ENCODE results near the gene ATG9B. TPM values are rescaled to one million over a fixed set of nuclear protein-coding genes. Genes with fewer than 3 reads are reported as not detected.

ATG9B gene
- total and polyA plus RNA-seq, 9 of the 15 experiments (the other 6 are each of a cell fraction or from before 2014, with no cell fraction given): 0.29 to 8.0 (median 2.1) TPM

DNA sequence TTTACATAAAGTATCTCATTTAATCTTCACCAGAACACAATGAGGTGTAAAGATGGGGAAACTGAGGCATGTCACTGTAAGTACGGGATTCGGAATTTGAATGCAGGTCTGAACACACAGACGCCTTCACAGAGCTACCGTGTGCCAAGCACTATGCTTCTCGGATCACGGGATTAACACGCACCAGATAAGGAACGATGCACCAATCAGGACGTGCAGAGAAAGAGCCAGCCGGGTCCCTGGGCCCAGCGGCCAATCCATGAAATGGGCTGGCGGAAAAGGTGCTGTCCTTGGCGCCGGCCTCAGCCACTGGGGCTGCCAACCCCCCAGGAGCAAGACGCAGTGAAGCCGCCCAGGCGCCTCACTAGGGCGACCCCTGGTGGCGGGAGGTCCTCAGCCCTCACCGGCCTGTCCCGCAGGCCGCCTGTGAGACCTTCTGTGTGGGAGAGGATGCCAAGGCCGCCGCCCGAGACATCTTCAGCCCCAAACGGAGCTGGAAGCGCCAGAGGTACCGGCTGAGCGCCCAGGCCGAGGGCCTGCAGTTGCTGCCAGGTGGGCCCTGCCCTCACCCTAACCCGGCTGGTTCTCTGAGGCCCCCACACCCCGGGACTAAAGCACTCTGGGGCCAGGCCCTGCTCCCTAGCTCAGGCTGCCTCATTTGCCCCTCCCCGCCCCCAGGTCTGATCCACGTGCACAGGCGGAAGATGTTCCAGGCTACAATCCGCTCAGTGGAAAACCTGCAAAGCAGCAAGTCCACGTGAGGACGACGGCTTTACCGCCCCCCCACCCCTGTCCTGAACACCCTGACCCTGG is 15.6 kb downstream of the ATG9B start (continued):
- TF ChIP-seq, protein P1, sequence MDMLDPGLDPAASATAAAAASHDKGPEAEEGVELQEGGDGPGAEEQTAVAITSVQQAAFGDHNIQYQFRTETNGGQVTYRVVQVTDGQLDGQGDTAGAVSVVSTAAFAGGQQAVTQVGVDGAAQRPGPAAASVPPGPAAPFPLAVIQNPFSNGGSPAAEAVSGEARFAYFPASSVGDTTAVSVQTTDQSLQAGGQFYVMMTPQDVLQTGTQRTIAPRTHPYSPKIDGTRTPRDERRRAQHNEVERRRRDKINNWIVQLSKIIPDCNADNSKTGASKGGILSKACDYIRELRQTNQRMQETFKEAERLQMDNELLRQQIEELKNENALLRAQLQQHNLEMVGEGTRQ (CRISPR knock-in tag; IDR thresholded peaks at IDR 0.05): peak; percentile 59; the same call in 1 of the 2 replicates
- TF ChIP-seq SUPT5H (IDR thresholded peaks at IDR 0.05): peak; percentile 82
- TF ChIP-seq, protein P2, sequence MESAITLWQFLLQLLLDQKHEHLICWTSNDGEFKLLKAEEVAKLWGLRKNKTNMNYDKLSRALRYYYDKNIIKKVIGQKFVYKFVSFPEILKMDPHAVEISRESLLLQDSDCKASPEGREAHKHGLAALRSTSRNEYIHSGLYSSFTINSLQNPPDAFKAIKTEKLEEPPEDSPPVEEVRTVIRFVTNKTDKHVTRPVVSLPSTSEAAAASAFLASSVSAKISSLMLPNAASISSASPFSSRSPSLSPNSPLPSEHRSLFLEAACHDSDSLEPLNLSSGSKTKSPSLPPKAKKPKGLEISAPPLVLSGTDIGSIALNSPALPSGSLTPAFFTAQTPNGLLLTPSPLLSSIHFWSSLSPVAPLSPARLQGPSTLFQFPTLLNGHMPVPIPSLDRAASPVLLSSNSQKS (CRISPR knock-in tag; IDR thresholded peaks at IDR 0.05): no peak
- TF ChIP-seq ZNF445 (CRISPR knock-in tag; IDR thresholded peaks at IDR 0.05; ENCODE audit: low read depth): no peak
- no peak for TF ChIP-seq NCOA6 (IDR thresholded peaks at IDR 0.05)
- TF ChIP-seq, protein P3, sequence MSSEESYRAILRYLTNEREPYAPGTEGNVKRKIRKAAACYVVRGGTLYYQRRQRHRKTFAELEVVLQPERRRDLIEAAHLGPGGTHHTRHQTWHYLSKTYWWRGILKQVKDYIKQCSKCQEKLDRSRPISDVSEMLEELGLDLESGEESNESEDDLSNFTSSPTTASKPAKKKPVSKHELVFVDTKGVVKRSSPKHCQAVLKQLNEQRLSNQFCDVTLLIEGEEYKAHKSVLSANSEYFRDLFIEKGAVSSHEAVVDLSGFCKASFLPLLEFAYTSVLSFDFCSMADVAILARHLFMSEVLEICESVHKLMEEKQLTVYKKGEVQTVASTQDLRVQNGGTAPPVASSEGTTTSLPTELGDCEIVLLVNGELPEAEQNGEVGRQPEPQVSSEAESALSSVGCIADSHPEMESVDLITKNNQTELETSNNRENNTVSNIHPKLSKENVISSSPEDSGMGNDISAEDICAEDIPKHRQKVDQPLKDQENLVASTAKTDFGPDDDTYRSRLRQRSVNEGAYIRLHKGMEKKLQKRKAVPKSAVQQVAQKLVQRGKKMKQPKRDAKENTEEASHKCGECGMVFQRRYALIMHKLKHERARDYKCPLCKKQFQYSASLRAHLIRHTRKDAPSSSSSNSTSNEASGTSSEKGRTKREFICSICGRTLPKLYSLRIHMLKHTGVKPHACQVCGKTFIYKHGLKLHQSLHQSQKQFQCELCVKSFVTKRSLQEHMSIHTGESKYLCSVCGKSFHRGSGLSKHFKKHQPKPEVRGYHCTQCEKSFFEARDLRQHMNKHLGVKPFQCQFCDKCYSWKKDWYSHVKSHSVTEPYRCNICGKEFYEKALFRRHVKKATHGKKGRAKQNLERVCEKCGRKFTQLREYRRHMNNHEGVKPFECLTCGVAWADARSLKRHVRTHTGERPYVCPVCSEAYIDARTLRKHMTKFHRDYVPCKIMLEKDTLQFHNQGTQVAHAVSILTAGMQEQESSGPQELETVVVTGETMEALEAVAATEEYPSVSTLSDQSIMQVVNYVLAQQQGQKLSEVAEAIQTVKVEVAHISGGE (CRISPR knock-in tag; IDR thresholded peaks at IDR 0.05): peak in 1 of 3 experiments; percentile 82; a peak in 2 of 6 replicates
- TF ChIP-seq, protein P4, sequence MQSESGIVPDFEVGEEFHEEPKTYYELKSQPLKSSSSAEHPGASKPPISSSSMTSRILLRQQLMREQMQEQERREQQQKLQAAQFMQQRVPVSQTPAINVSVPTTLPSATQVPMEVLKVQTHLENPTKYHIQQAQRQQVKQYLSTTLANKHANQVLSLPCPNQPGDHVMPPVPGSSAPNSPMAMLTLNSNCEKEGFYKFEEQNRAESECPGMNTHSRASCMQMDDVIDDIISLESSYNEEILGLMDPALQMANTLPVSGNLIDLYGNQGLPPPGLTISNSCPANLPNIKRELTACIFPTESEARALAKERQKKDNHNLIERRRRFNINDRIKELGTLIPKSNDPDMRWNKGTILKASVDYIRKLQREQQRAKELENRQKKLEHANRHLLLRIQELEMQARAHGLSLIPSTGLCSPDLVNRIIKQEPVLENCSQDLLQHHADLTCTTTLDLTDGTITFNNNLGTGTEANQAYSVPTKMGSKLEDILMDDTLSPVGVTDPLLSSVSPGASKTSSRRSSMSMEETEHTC (IDR thresholded peaks at IDR 0.05): peak; percentile 84; the same call in 1 of the 2 replicates
- TF ChIP-seq, protein P5, sequence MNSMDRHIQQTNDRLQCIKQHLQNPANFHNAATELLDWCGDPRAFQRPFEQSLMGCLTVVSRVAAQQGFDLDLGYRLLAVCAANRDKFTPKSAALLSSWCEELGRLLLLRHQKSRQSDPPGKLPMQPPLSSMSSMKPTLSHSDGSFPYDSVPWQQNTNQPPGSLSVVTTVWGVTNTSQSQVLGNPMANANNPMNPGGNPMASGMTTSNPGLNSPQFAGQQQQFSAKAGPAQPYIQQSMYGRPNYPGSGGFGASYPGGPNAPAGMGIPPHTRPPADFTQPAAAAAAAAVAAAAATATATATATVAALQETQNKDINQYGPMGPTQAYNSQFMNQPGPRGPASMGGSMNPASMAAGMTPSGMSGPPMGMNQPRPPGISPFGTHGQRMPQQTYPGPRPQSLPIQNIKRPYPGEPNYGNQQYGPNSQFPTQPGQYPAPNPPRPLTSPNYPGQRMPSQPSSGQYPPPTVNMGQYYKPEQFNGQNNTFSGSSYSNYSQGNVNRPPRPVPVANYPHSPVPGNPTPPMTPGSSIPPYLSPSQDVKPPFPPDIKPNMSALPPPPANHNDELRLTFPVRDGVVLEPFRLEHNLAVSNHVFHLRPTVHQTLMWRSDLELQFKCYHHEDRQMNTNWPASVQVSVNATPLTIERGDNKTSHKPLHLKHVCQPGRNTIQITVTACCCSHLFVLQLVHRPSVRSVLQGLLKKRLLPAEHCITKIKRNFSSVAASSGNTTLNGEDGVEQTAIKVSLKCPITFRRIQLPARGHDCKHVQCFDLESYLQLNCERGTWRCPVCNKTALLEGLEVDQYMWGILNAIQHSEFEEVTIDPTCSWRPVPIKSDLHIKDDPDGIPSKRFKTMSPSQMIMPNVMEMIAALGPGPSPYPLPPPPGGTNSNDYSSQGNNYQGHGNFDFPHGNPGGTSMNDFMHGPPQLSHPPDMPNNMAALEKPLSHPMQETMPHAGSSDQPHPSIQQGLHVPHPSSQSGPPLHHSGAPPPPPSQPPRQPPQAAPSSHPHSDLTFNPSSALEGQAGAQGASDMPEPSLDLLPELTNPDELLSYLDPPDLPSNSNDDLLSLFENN (IDR thresholded peaks at IDR 0.05; ENCODE audit: low read depth in 2 of 2, low read length in 2 of 2): no peak; a peak in 1 of 4 replicates
- TF ChIP-seq, protein P6, sequence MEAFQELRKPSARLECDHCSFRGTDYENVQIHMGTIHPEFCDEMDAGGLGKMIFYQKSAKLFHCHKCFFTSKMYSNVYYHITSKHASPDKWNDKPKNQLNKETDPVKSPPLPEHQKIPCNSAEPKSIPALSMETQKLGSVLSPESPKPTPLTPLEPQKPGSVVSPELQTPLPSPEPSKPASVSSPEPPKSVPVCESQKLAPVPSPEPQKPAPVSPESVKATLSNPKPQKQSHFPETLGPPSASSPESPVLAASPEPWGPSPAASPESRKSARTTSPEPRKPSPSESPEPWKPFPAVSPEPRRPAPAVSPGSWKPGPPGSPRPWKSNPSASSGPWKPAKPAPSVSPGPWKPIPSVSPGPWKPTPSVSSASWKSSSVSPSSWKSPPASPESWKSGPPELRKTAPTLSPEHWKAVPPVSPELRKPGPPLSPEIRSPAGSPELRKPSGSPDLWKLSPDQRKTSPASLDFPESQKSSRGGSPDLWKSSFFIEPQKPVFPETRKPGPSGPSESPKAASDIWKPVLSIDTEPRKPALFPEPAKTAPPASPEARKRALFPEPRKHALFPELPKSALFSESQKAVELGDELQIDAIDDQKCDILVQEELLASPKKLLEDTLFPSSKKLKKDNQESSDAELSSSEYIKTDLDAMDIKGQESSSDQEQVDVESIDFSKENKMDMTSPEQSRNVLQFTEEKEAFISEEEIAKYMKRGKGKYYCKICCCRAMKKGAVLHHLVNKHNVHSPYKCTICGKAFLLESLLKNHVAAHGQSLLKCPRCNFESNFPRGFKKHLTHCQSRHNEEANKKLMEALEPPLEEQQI (IDR thresholded peaks at IDR 0.05): no peak; the same call in 1 of the 2 replicates
- TF ChIP-seq FUS (optimal IDR thresholded peaks at IDR 0.05; ENCODE audit: low read depth, low read length): no peak
- peak; percentile 91 for TF ChIP-seq DPF2 (IDR thresholded peaks at IDR 0.05)
- TF ChIP-seq ZNF444 (CRISPR knock-in tag; IDR thresholded peaks at IDR 0.05): no peak
